ENCODE results near the gene EML2. TPM values are rescaled to one million over a fixed set of nuclear protein-coding genes. Genes with fewer than 3 reads are reported as not detected.

EML2 gene
- total RNA-seq, 4 donors from 2014 or later, result 40.8 to 64.3 (median 60.0) TPM

DNA sequence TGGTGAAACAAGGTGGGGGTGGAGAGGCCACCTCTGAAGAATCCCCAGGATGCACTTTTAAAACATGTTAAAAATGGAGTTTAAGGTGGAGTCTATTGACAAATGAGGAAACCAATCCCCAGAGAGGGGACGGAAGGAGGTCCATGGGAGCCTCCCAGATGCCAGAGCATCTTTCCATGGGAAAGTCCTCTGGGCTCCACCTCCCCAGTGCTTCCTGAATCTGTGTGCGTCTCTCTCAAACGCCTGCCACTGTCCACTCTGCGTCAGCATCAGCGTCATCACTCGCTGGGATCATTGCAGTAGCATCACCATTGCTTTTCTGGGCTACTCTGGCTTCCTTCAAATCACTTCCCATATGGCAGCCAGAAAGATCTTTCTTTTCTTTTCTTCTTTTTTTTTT lies 43.4 kb downstream of the EML2 start:
- 44 to 55% methylated on average over 6 of the region's 6 CpGs for WGBS, 2 donors (ENCODE audit: low coverage in 1 of 2)
- Histone ChIP-seq H3K27me3 (peaks cover 91% of the 10 kb centered on the region), H3K9me3 (no peaks in the 10 kb centered on the region), H3K4me3 (no peak overlapping the region), H3K36me3 (no peaks in the 10 kb centered on the region), H3K4me1 (peaks cover 0 to 16% (median 2%) of the 10 kb centered on the region in 4 donors), H3K27ac (no peak overlapping the region)
- in situ Hi-C loops (cut with MboI; ENCODE audit: low pct_ligation_motif_present in 1 of 4, low pct_unique_long_range_greater_than_20kb in 1 of 4, low sequenced_read_pairs in 3 of 4) (no loop called here), intact Hi-C loops (cut with DNase I; ENCODE audit: low total_unique reads) (no loop called here)
- DNase-seq, result no peak
- TF ChIP-seq POLR2AphosphoS5 (IDR thresholded peaks at IDR 0.05), result no peak
- no peak for TF ChIP-seq EP300 (IDR thresholded peaks at IDR 0.05; ENCODE audit: low read depth)
- TF ChIP-seq, protein P1, sequence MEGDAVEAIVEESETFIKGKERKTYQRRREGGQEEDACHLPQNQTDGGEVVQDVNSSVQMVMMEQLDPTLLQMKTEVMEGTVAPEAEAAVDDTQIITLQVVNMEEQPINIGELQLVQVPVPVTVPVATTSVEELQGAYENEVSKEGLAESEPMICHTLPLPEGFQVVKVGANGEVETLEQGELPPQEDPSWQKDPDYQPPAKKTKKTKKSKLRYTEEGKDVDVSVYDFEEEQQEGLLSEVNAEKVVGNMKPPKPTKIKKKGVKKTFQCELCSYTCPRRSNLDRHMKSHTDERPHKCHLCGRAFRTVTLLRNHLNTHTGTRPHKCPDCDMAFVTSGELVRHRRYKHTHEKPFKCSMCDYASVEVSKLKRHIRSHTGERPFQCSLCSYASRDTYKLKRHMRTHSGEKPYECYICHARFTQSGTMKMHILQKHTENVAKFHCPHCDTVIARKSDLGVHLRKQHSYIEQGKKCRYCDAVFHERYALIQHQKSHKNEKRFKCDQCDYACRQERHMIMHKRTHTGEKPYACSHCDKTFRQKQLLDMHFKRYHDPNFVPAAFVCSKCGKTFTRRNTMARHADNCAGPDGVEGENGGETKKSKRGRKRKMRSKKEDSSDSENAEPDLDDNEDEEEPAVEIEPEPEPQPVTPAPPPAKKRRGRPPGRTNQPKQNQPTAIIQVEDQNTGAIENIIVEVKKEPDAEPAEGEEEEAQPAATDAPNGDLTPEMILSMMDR (IDR thresholded peaks at IDR 0.05), result no peak
- no peak for TF ChIP-seq POLR2A (IDR thresholded peaks at IDR 0.05)

DNA sequence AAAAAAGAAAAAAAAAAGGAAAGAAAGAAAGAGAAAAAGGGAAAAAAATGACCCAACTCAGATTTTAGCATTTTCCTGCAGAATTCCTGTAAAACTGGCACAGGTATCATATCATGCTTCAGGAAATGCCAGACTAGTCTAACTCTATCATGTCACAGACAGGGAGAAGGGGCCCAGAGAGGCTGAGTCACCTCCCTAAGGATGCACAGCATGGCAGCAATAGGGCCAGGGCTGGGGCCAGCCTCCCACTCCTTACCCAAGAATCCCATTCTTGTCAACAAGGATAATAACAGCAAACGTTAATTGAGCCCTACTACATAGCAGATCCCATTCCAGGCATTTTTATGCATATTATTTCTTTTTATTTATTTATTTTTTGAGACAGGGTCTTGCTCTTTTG lies 45.7 kb downstream of the EML2 start:
- no peak for TF ChIP-seq POLR2A (IDR thresholded peaks at IDR 0.05)
- no peak for TF ChIP-seq POLR2AphosphoS5 (IDR thresholded peaks at IDR 0.05)
- TF ChIP-seq, protein P1 (IDR thresholded peaks at IDR 0.05), result no peak
- no peak for TF ChIP-seq EP300 (IDR thresholded peaks at IDR 0.05; ENCODE audit: low read depth)
- in situ Hi-C loops (cut with MboI; ENCODE audit: low pct_ligation_motif_present in 1 of 4, low pct_unique_long_range_greater_than_20kb in 1 of 4, low sequenced_read_pairs in 3 of 4) (no loop called here), intact Hi-C loops (cut with DNase I; ENCODE audit: low total_unique reads) (no loop called here)
- no peaks in the 10 kb centered on the region for H3K36me3 ChIP-seq
- H3K4me3 ChIP-seq, result no peak overlapping the region
- H3K27me3 ChIP-seq, result peaks cover 71% of the 10 kb centered on the region
- no peak for DNase-seq
- H3K9me3 ChIP-seq, result no peaks in the 10 kb centered on the region
- H3K27ac ChIP-seq, result no peak overlapping the region
- H3K4me1 ChIP-seq, result peaks cover 0 to 8% (median 1%) of the 10 kb centered on the region in 4 donors
- 0 to 40% methylated on average over 1 of the region's 1 CpG for WGBS, 2 donors (ENCODE audit: low coverage in 1 of 2)

DNA sequence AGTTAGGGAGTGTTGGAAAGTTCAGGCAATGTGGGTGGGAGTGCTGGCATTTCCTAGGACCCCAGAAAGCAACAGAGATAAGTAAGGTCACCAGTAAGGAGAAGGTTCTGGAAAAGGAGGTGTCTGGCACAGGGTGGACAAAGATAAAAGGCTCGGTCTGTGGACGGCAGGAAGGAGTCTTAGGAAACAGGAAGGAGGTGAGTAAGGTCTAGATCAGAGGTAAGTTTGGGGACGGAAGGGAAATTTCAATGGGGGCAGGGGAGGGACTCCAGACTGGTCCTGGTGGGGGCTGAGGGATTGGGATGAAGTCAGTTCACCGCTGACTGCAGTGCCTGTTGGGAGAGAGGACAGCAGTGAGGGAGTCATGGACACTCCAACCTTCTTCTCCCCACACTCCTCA lies 46.8 kb downstream of the EML2 start:
- Histone ChIP-seq H3K9me3 (no peaks in the 10 kb centered on the region), H3K4me3 (no peak overlapping the region), H3K27me3 (peaks cover 60% of the 10 kb centered on the region), H3K27ac (no peak overlapping the region), H3K4me1 (no peaks in the 10 kb centered on the region), H3K36me3 (no peaks in the 10 kb centered on the region)
- in situ Hi-C loops (cut with MboI; ENCODE audit: low pct_ligation_motif_present in 1 of 4, low pct_unique_long_range_greater_than_20kb in 1 of 4, low sequenced_read_pairs in 3 of 4), result no loop called here
- no peak for TF ChIP-seq POLR2AphosphoS5 (IDR thresholded peaks at IDR 0.05)
- no peak for TF ChIP-seq EP300 (IDR thresholded peaks at IDR 0.05; ENCODE audit: low read depth)
- TF ChIP-seq POLR2A (IDR thresholded peaks at IDR 0.05), result no peak
- TF ChIP-seq, protein P1 (IDR thresholded peaks at IDR 0.05), result no peak
- intact Hi-C loops (cut with DNase I; ENCODE audit: low total_unique reads), result no loop called here
- 39 to 48% methylated on average over 4 of the region's 4 CpGs for WGBS, 2 donors (ENCODE audit: low coverage in 1 of 2)
- no peak for DNase-seq

DNA sequence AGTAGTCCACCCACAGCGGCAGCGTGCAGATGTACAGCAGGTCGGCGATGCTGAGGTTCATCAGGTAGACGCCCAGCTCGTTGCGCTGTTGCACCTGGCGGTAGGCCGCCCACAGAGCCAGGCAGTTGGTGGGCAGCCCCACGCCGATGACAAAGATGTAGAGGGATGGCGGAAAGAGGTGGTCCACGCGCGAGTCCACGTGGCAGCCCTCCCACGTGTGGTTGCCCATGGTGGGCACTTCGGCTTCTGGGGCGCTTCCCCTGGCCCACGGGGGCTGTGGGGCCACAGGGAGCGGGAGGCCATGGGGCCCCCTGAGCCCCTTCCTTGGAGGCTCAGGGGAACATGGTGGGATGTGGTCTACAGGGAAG lies 47.6 kb downstream of the EML2 start:
- TF ChIP-seq, protein P1 (IDR thresholded peaks at IDR 0.05), result no peak
- no peak for TF ChIP-seq POLR2AphosphoS5 (IDR thresholded peaks at IDR 0.05)
- TF ChIP-seq POLR2A (IDR thresholded peaks at IDR 0.05), result no peak
- TF ChIP-seq EP300 (IDR thresholded peaks at IDR 0.05; ENCODE audit: low read depth), result no peak
- Histone ChIP-seq H3K36me3 (no peaks in the 10 kb centered on the region), H3K4me3 (no peak overlapping the region), H3K4me1 (no peaks in the 10 kb centered on the region), H3K9me3 (no peaks in the 10 kb centered on the region), H3K27ac (no peak overlapping the region), H3K27me3 (peaks cover 52% of the 10 kb centered on the region)
- in situ Hi-C loops (cut with MboI; ENCODE audit: low pct_ligation_motif_present in 1 of 4, low pct_unique_long_range_greater_than_20kb in 1 of 4, low sequenced_read_pairs in 3 of 4), result no loop called here
- 87% methylated on average over 21 of the region's 21 CpGs; no CpG with 5 or more reads in 1 of the 2 donors for WGBS, 2 donors (ENCODE audit: low coverage in 1 of 2)
- DNase-seq, result no peak
- intact Hi-C loops (cut with DNase I; ENCODE audit: low total_unique reads), result no loop called here

All from transverse colon (tissue), 4 donors.